ENCODE data around the gene PPTC7.

Gene PPTC7

DNA sequence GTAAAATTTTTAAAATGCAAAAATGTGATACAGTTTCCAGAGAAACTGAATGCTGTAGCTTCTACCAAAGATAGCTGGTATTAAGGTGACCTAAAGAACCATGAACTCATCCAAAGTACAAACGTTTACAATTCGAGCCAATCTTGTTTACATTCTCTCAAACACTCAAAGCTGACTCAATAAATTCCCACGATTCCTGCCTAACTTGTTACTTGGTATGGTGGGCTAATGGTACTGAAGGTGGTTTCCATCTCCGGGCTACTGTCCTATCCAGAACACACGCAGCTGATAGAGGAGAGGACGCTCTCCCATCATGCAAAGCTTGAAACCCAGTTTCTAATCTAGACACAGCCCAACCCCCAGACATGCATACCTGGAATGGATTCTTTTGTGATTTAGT lies 49.5 kb downstream of the PPTC7 start:
- Histone ChIP-seq H2BK12ac (ENCODE audit: low read length) (no peak overlapping the region), H3K4me2 (ENCODE audit: insufficient read depth, low read length, poor library complexity, severe bottlenecking) (no peak overlapping the region), H3K27me3 (ENCODE audit: control insufficient read depth in 3 of 3, insufficient read depth in 3 of 3, low read depth in 1 of 3, low read length in 3 of 3) (no peaks in the 10 kb centered on the region), H3K36me3 (replicated peaks in 1 of 2; ENCODE audit: control insufficient read depth in 2 of 2, insufficient read depth in 2 of 2, low read length in 2 of 2) (peaks cover 7 to 47% of the 10 kb centered on the region in 2 donors), H3K4ac (ENCODE audit: low read length) (no peak overlapping the region), H2BK5ac (ENCODE audit: low read length) (no peak overlapping the region), H2BK120ac (ENCODE audit: low read depth, low read length) (no peak overlapping the region), H3K9me3 (replicated peaks in 1 of 2; ENCODE audit: control insufficient read depth in 2 of 2, insufficient read depth in 1 of 2, low read depth in 1 of 2, low read length in 2 of 2) (no peaks in the 10 kb centered on the region), H3K4me3 (ENCODE audit: low read length in 2 of 2) (no peak overlapping the region), H2AFZ (ENCODE audit: low read length) (no peak overlapping the region), H2BK15ac (ENCODE audit: low read length) (no peak overlapping the region), H3K79me1 (ENCODE audit: low read depth, low read length) (no peaks in the 10 kb centered on the region), H3K23ac (ENCODE audit: low read depth, low read length, poor library complexity) (no peak overlapping the region), H4K8ac (ENCODE audit: low read depth, low read length) (no peak overlapping the region), H3K18ac (ENCODE audit: low read length) (no peak overlapping the region), H3K9ac (ENCODE audit: low read depth, low read length, poor library complexity) (no peak overlapping the region), H3K14ac (ENCODE audit: low read length) (no peak overlapping the region), H4K91ac (ENCODE audit: low read depth, low read length, poor library complexity) (no peak overlapping the region), H3K27ac (replicated peaks; ENCODE audit: low read length) (no peak overlapping the region), H3K4me1 (ENCODE audit: control insufficient read depth in 2 of 2, insufficient read depth in 1 of 2, low read depth in 1 of 2, low read length in 2 of 2) (no peaks in the 10 kb centered on the region), H2AK5ac (ENCODE audit: low read depth, low read length) (no peak overlapping the region)
- DNase-seq (ENCODE audit: low spot score) = no peak
- WGBS, 2 donors (ENCODE audit: extremely low coverage in 2 of 2, insufficient read length in 2 of 2, insufficient replicate concordance in 1 of 2) = no CpG with 5 or more reads among the region's 6 CpGs

DNA sequence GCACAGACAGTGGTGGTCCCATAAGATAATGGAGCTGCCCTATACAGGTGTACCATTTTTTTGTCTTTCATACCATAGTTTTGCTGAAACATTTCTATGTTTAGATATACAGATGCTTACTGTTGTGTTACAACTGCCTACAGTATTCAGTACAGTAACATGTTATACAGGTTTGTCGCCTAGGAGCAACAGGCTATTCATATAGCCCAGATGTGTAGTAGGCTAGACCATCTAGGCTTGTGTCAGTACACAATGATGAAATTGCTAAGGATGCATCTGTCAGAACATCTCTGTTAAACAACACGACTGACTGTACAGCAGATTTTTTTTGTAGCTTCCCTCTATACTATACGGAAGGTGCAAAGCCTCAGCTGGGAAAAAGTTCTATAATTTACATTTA lies 50.5 kb downstream of the PPTC7 start:
- H3K9me3 ChIP-seq (replicated peaks in 1 of 2; ENCODE audit: control insufficient read depth in 2 of 2, insufficient read depth in 1 of 2, low read depth in 1 of 2, low read length in 2 of 2) = no peaks in the 10 kb centered on the region
- H3K4me2 ChIP-seq (ENCODE audit: insufficient read depth, low read length, poor library complexity, severe bottlenecking) = no peak overlapping the region
- no peak overlapping the region for H3K23ac ChIP-seq (ENCODE audit: low read depth, low read length, poor library complexity)
- H3K36me3 ChIP-seq (replicated peaks in 1 of 2; ENCODE audit: control insufficient read depth in 2 of 2, insufficient read depth in 2 of 2, low read length in 2 of 2) = peaks cover 3 to 37% of the 10 kb centered on the region in 2 donors
- no peaks in the 10 kb centered on the region for H3K27me3 ChIP-seq (ENCODE audit: control insufficient read depth in 3 of 3, insufficient read depth in 3 of 3, low read depth in 1 of 3, low read length in 3 of 3)
- H3K9ac ChIP-seq (ENCODE audit: low read depth, low read length, poor library complexity) = no peak overlapping the region
- H2BK5ac ChIP-seq (ENCODE audit: low read length) = no peak overlapping the region
- no peak overlapping the region for H3K14ac ChIP-seq (ENCODE audit: low read length)
- no peak overlapping the region for H3K4ac ChIP-seq (ENCODE audit: low read length)
- H2BK15ac ChIP-seq (ENCODE audit: low read length) = no peak overlapping the region
- no peak overlapping the region for H2BK120ac ChIP-seq (ENCODE audit: low read depth, low read length)
- no CpG with 5 or more reads among the region's 3 CpGs for WGBS, 2 donors (ENCODE audit: extremely low coverage in 2 of 2, insufficient read length in 2 of 2, insufficient replicate concordance in 1 of 2)
- no peaks in the 10 kb centered on the region for H3K4me1 ChIP-seq (ENCODE audit: control insufficient read depth in 2 of 2, insufficient read depth in 1 of 2, low read depth in 1 of 2, low read length in 2 of 2)
- H3K18ac ChIP-seq (ENCODE audit: low read length) = no peak overlapping the region
- H3K79me1 ChIP-seq (ENCODE audit: low read depth, low read length) = no peaks in the 10 kb centered on the region
- DNase-seq (ENCODE audit: low spot score) = no peak
- H3K4me3 ChIP-seq (ENCODE audit: low read length in 2 of 2) = no peak overlapping the region
- no peak overlapping the region for H3K27ac ChIP-seq (replicated peaks; ENCODE audit: low read length)
- H2AFZ ChIP-seq (ENCODE audit: low read length) = no peak overlapping the region
- no peak overlapping the region for H4K91ac ChIP-seq (ENCODE audit: low read depth, low read length, poor library complexity)
- no peak overlapping the region for H2BK12ac ChIP-seq (ENCODE audit: low read length)
- H2AK5ac ChIP-seq (ENCODE audit: low read depth, low read length) = no peak overlapping the region
- H4K8ac ChIP-seq (ENCODE audit: low read depth, low read length) = no peak overlapping the region

GRCh38 chr12:110531741-110532333 lies 51.3 kb downstream of the PPTC7 start:
- no peak overlapping the region for H2BK12ac ChIP-seq (ENCODE audit: low read length)
- H3K36me3 ChIP-seq (replicated peaks in 1 of 2; ENCODE audit: control insufficient read depth in 2 of 2, insufficient read depth in 2 of 2, low read length in 2 of 2) = peaks cover 3 to 30% of the 10 kb centered on the region in 2 donors
- DNase-seq (ENCODE audit: low spot score) = no peak
- H3K4me1 ChIP-seq (ENCODE audit: control insufficient read depth in 2 of 2, insufficient read depth in 1 of 2, low read depth in 1 of 2, low read length in 2 of 2) = no peaks in the 10 kb centered on the region
- H3K9me3 ChIP-seq (replicated peaks in 1 of 2; ENCODE audit: control insufficient read depth in 2 of 2, insufficient read depth in 1 of 2, low read depth in 1 of 2, low read length in 2 of 2) = no peaks in the 10 kb centered on the region
- H4K8ac ChIP-seq (ENCODE audit: low read depth, low read length) = no peak overlapping the region
- no peak overlapping the region for H3K14ac ChIP-seq (ENCODE audit: low read length)
- no peak overlapping the region for H2AFZ ChIP-seq (ENCODE audit: low read length)
- H4K91ac ChIP-seq (ENCODE audit: low read depth, low read length, poor library complexity) = no peak overlapping the region
- H2BK5ac ChIP-seq (ENCODE audit: low read length) = no peak overlapping the region
- no peaks in the 10 kb centered on the region for H3K79me1 ChIP-seq (ENCODE audit: low read depth, low read length)
- H3K9ac ChIP-seq (ENCODE audit: low read depth, low read length, poor library complexity) = no peak overlapping the region
- no peak overlapping the region for H3K18ac ChIP-seq (ENCODE audit: low read length)
- no peak overlapping the region for H3K4me3 ChIP-seq (ENCODE audit: low read length in 2 of 2)
- no peak overlapping the region for H2BK15ac ChIP-seq (ENCODE audit: low read length)
- H2AK5ac ChIP-seq (ENCODE audit: low read depth, low read length) = no peak overlapping the region
- H3K27me3 ChIP-seq (ENCODE audit: control insufficient read depth in 3 of 3, insufficient read depth in 3 of 3, low read depth in 1 of 3, low read length in 3 of 3) = no peaks in the 10 kb centered on the region
- H2BK120ac ChIP-seq (ENCODE audit: low read depth, low read length) = no peak overlapping the region
- no peak overlapping the region for H3K27ac ChIP-seq (replicated peaks; ENCODE audit: low read length)
- no peak overlapping the region for H3K23ac ChIP-seq (ENCODE audit: low read depth, low read length, poor library complexity)
- WGBS, 2 donors (ENCODE audit: extremely low coverage in 2 of 2, insufficient read length in 2 of 2, insufficient replicate concordance in 1 of 2) = no CpG with 5 or more reads among the region's 2 CpGs
- no peak overlapping the region for H3K4ac ChIP-seq (ENCODE audit: low read length)
- H3K4me2 ChIP-seq (ENCODE audit: insufficient read depth, low read length, poor library complexity, severe bottlenecking) = no peak overlapping the region

GRCh38 chr12:110530511-110530910 lies 52.6 kb downstream of the PPTC7 start:
- Histone ChIP-seq H3K9ac (ENCODE audit: low read depth, low read length, poor library complexity) (no peak overlapping the region), H4K8ac (ENCODE audit: low read depth, low read length) (no peak overlapping the region), H2AFZ (ENCODE audit: low read length) (no peak overlapping the region), H2AK5ac (ENCODE audit: low read depth, low read length) (no peak overlapping the region), H3K4me1 (ENCODE audit: control insufficient read depth in 2 of 2, insufficient read depth in 1 of 2, low read depth in 1 of 2, low read length in 2 of 2) (no peaks in the 10 kb centered on the region), H2BK12ac (ENCODE audit: low read length) (no peak overlapping the region), H3K27me3 (ENCODE audit: control insufficient read depth in 3 of 3, insufficient read depth in 3 of 3, low read depth in 1 of 3, low read length in 3 of 3) (no peaks in the 10 kb centered on the region), H3K14ac (ENCODE audit: low read length) (no peak overlapping the region), H3K4ac (ENCODE audit: low read length) (no peak overlapping the region), H2BK5ac (ENCODE audit: low read length) (no peak overlapping the region), H3K79me1 (ENCODE audit: low read depth, low read length) (no peaks in the 10 kb centered on the region), H3K4me3 (ENCODE audit: low read length in 2 of 2) (no peak overlapping the region), H3K18ac (ENCODE audit: low read length) (no peak overlapping the region), H3K4me2 (ENCODE audit: insufficient read depth, low read length, poor library complexity, severe bottlenecking) (no peak overlapping the region), H2BK15ac (ENCODE audit: low read length) (no peak overlapping the region), H2BK120ac (ENCODE audit: low read depth, low read length) (no peak overlapping the region), H3K23ac (ENCODE audit: low read depth, low read length, poor library complexity) (no peak overlapping the region), H4K91ac (ENCODE audit: low read depth, low read length, poor library complexity) (no peak overlapping the region), H3K9me3 (replicated peaks in 1 of 2; ENCODE audit: control insufficient read depth in 2 of 2, insufficient read depth in 1 of 2, low read depth in 1 of 2, low read length in 2 of 2) (no peaks in the 10 kb centered on the region), H3K36me3 (replicated peaks in 1 of 2; ENCODE audit: control insufficient read depth in 2 of 2, insufficient read depth in 2 of 2, low read length in 2 of 2) (peaks cover 0 to 17% of the 10 kb centered on the region in 2 donors), H3K27ac (replicated peaks; ENCODE audit: low read length) (no peak overlapping the region)
- WGBS, 2 donors (ENCODE audit: extremely low coverage in 2 of 2, insufficient read length in 2 of 2, insufficient replicate concordance in 1 of 2) = no CpG with 5 or more reads among the region's 2 CpGs
- no peak for DNase-seq (ENCODE audit: low spot score)

All from neuronal stem cell (in vitro differentiated cells).